Measurements from ENCODE around the gene CCK.

Gene CCK

DNA sequence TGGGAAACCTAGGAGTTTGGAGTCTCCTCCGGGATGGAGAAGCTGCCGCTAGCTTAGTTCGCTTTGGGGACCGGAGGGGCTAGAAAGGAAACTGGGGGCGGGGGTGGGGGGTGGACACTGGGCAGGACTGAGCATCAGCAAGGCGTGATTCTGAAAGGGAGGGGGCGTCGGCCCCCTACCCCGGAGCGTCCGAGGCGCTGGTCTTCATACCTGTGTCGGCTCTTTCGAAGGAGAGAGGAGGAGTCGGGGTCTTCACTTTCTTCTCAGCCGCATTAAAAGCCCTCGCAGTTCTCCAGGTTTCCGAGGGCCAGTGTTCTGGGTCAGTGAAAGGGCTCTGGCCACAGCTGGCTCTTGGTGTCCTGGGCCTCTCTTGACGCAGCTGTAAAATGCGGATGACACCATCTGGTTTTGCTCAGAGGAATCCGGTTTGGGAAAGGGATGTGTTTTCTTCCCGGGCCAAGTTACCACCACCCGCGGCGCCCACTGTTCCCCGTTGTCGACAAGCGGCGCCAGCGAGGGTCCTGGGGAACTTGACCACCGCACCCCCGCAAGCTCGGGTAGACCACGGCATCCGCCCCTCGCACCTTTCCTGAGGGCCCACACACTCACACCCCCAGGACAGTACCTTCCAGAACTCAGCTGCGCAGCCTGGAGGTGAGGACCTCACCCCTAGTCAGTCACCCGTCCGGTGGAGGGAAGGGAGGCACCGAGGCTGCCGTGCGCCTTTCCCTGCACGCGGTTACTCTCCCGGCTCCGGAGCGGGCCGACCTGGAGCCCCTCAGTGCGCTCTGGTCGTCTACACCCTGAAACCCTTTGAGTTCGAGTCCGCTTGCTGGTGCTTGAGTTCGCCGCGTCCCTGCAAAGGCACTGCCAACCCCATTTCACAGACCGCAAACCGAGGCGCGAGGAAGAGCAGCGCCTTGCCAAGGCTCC lies 660 bp downstream of the CCK start:
- no peak overlapping the region for H3K9ac ChIP-seq (ENCODE audit: low read length)
- peaks cover 29 to 49% of the 10 kb centered on the region in 2 donors for H3K27me3 ChIP-seq (ENCODE audit: control insufficient read depth in 1 of 2, insufficient read depth in 2 of 2, low read length in 2 of 2)
- H3K36me3 ChIP-seq (ENCODE audit: insufficient read depth, low read length): no peaks in the 10 kb centered on the region
- peaks cover 14% of the 10 kb centered on the region for H3K4me1 ChIP-seq (ENCODE audit: insufficient read depth, low read length)
- H3K4me3 ChIP-seq (ENCODE audit: low read depth in 1 of 2, low read length in 2 of 2): peak overlapping the region; percentile 1 to 52
- H3K27ac ChIP-seq (ENCODE audit: low read depth, low read length): no peak overlapping the region
- no peaks in the 10 kb centered on the region for H3K9me3 ChIP-seq (ENCODE audit: low read length)

DNA sequence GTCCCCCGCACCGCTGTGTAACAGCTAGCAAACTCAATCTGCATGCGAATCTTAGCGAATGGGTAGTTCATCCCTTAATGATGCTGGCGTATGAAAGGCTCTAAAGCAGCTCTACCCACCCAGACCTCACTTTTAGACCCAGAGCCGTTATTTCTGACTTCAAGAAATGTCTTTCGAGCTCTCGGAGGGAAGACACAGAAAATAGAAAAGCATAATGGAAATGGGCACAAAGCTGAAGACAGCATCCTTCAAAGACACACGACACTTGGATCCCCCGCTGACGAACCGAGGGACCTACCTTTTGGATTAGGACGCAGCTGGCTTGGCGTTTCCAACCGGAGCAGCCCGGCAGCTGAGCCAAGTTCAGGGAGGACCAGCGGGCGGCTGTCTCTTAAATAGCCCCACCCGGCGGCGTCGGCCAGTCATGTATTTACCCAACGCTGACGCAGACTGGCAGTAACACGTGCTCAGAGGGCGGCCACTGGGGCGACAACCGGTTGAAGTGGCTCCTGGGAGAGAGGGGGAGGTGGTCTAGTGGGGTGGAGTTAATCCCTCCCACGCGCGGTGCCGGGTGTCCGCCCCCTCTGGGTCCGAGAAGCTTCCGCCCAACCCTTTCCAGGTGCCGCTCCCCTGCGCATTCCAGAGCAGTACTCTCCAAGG lies 1.5 kb downstream of the CCK start:
- Histone ChIP-seq H3K36me3 (ENCODE audit: insufficient read depth, low read length) (no peaks in the 10 kb centered on the region), H3K27me3 (ENCODE audit: control insufficient read depth in 1 of 2, insufficient read depth in 2 of 2, low read length in 2 of 2) (peaks cover 29 to 56% of the 10 kb centered on the region in 2 donors), H3K4me3 (ENCODE audit: low read depth in 1 of 2, low read length in 2 of 2) (peak overlapping the region; percentile 1 to 52), H3K27ac (ENCODE audit: low read depth, low read length) (no peak overlapping the region), H3K4me1 (ENCODE audit: insufficient read depth, low read length) (peaks cover 14% of the 10 kb centered on the region), H3K9me3 (ENCODE audit: low read length) (no peaks in the 10 kb centered on the region), H3K9ac (ENCODE audit: low read length) (no peak overlapping the region)

- Histone ChIP-seq H3K27ac (ENCODE audit: low read depth, low read length) (no peak overlapping the region), H3K4me1 (ENCODE audit: insufficient read depth, low read length) (peaks cover 14% of the 10 kb centered on the region), H3K36me3 (ENCODE audit: insufficient read depth, low read length) (no peaks in the 10 kb centered on the region), H3K9ac (ENCODE audit: low read length) (no peak overlapping the region), H3K27me3 (ENCODE audit: control insufficient read depth in 1 of 2, insufficient read depth in 2 of 2, low read length in 2 of 2) (peaks cover 29 to 56% of the 10 kb centered on the region in 2 donors), H3K4me3 (ENCODE audit: low read depth in 1 of 2, low read length in 2 of 2) (peak overlapping the region; percentile 18 to 52), H3K9me3 (ENCODE audit: low read length) (no peaks in the 10 kb centered on the region)
Measured at GRCh38 chr3:42263354-42264346, 2.3 kb downstream of the CCK start.

DNA sequence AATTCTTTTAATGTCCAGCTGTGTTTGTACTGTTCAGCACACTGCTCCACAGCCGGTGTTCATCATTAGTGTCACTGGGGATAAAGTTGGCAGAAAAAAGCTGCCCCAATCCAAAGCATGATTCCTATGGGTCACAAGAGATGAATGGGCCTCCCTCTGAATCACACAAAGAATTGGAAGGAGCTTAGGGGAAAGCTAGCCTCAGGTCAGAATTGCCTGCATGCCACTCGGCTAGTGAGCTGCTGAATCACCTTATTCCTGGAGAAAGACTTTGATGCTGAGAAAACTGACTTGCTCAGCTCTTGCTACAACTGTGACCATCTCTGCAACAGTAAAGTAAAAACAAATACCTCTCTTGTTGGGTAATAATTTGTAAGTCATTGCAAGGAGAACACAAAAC lies 3.5 kb downstream of the CCK start:
- H3K9ac ChIP-seq (ENCODE audit: low read length): no peak overlapping the region
- H3K4me1 ChIP-seq (ENCODE audit: insufficient read depth, low read length): peaks cover 14% of the 10 kb centered on the region
- H3K27me3 ChIP-seq (ENCODE audit: control insufficient read depth in 1 of 2, insufficient read depth in 2 of 2, low read length in 2 of 2): peaks cover 29 to 56% of the 10 kb centered on the region in 2 donors
- no peaks in the 10 kb centered on the region for H3K36me3 ChIP-seq (ENCODE audit: insufficient read depth, low read length)
- H3K9me3 ChIP-seq (ENCODE audit: low read length): no peaks in the 10 kb centered on the region
- no peak overlapping the region for H3K4me3 ChIP-seq (ENCODE audit: low read depth in 1 of 2, low read length in 2 of 2)
- H3K27ac ChIP-seq (ENCODE audit: low read depth, low read length): no peak overlapping the region

DNA sequence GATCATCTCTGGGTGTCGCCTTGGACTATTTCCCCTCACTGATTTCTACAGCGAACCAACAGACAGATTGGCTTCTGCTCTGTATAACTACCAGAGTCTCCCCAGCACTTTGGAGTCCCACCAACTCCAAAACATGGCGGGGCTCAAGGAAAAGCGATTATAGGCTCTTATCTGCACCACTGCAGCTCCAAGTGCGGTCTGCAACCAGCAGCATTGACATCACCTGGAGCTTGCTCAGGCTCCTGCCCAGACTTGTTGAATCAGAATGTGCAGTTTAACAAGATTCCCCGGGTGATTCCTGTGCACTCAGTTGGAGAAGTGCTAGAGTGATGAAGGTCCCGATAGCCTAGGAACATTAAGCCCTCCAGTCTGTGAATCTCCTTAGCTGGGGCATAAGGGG lies 9.0 kb downstream of the CCK start:
- Histone ChIP-seq H3K9me3 (ENCODE audit: low read length) (no peaks in the 10 kb centered on the region), H3K27ac (ENCODE audit: low read depth, low read length) (no peak overlapping the region), H3K9ac (ENCODE audit: low read length) (no peak overlapping the region), H3K4me3 (ENCODE audit: low read depth in 1 of 2, low read length in 2 of 2) (no peak overlapping the region), H3K27me3 (ENCODE audit: control insufficient read depth in 1 of 2, insufficient read depth in 2 of 2, low read length in 2 of 2) (peaks cover 5 to 18% of the 10 kb centered on the region in 2 donors), H3K36me3 (ENCODE audit: insufficient read depth, low read length) (no peaks in the 10 kb centered on the region), H3K4me1 (ENCODE audit: insufficient read depth, low read length) (no peaks in the 10 kb centered on the region)

DNA sequence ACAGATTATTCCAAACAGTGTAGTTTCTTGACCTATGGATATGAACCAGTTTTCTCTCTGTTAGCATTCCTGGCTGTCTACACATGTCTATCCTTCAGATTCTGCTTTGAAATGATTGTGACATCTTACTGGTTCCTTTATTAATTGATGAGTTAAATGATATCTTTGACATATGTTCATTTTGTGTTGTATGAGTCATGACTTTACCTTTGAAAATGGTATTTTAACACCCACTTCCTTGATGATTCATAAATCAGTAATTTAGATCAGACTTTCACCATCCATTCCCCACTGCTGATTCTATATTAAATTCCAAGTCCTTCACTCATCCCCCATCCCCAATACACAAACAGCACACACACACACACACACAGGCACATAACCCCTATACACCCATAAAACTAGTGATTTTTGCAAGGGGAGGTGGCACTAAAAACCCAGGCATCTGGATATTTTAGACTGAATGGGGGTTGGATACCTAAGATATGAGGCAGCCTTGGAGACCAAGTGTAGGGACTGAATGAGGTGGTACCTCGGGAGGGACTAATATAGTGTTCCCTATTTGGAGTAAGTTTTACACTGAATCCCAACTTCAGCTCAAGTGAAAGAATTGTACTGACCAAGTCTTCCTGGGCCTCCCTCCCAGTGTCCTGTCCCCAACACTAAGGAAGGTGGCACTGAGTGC lies 9.7 kb downstream of the CCK start:
- peaks cover 0 to 13% of the 10 kb centered on the region in 2 donors for H3K27me3 ChIP-seq (ENCODE audit: control insufficient read depth in 1 of 2, insufficient read depth in 2 of 2, low read length in 2 of 2)
- H3K9me3 ChIP-seq (ENCODE audit: low read length): no peaks in the 10 kb centered on the region
- no peak overlapping the region for H3K9ac ChIP-seq (ENCODE audit: low read length)
- H3K4me3 ChIP-seq (ENCODE audit: low read depth in 1 of 2, low read length in 2 of 2): no peak overlapping the region
- H3K4me1 ChIP-seq (ENCODE audit: insufficient read depth, low read length): no peaks in the 10 kb centered on the region
- H3K27ac ChIP-seq (ENCODE audit: low read depth, low read length): no peak overlapping the region
- H3K36me3 ChIP-seq (ENCODE audit: insufficient read depth, low read length): no peaks in the 10 kb centered on the region

DNA sequence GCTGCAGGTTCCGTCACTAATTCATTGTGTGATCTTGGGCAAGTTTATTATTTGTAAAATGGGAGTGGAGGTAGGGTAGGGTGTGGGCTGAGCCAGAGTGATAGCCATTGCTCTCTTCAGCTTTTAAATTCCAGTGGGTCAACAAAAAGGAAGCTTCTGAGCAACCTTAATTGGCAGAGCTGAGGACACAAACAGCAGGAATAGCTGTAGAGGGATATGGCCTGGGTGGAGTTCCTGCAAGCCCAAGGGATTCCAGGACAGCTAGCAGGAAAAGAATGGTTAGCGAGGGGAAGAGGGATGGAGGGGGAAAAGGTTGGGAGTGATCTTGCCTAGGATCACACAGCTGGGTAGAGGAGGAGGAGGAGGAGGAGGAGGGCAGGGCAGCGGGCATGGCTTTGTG lies 11.4 kb downstream of the CCK start:
- H3K27me3 ChIP-seq (ENCODE audit: control insufficient read depth in 1 of 2, insufficient read depth in 2 of 2, low read length in 2 of 2): peaks cover 0 to under 1% of the 10 kb centered on the region in 2 donors

DNA sequence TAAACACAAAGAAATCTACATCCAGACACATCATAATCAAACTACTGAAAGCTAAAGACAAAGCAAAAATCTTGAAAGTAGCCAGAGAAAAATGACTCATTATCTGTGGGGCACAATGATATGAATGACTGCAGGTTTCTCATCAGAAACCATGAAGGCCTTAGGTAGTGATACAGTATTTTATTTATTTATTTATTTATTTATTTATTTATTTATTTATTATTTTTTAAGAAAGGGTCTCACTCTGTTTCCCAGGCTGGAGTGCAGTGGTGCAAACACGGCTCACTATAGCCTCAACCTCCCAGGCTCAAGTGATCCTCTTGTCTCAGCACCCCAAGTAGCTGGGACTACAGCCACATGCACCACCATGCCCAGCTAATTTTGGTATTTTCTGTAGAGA lies 15.2 kb downstream of the CCK start:
- H3K36me3 ChIP-seq (ENCODE audit: insufficient read depth, low read length): no peaks in the 10 kb centered on the region
- H3K27me3 ChIP-seq (ENCODE audit: control insufficient read depth in 1 of 2, insufficient read depth in 2 of 2, low read length in 2 of 2): no peaks in the 10 kb centered on the region
- no peak overlapping the region for H3K4me3 ChIP-seq (ENCODE audit: low read depth in 1 of 2, low read length in 2 of 2)
- H3K9ac ChIP-seq (ENCODE audit: low read length): no peak overlapping the region
- peaks cover 7% of the 10 kb centered on the region for H3K4me1 ChIP-seq (ENCODE audit: insufficient read depth, low read length)
- H3K9me3 ChIP-seq (ENCODE audit: low read length): no peaks in the 10 kb centered on the region
- H3K27ac ChIP-seq (ENCODE audit: low read depth, low read length): no peak overlapping the region

More for the DNA sequence above, 11.4 kb downstream of the CCK start:
- Histone ChIP-seq H3K27ac (ENCODE audit: low read depth, low read length) (no peak overlapping the region), H3K4me3 (ENCODE audit: low read depth in 1 of 2, low read length in 2 of 2) (no peak overlapping the region), H3K4me1 (ENCODE audit: insufficient read depth, low read length) (no peaks in the 10 kb centered on the region), H3K9ac (ENCODE audit: low read length) (no peak overlapping the region), H3K36me3 (ENCODE audit: insufficient read depth, low read length) (no peaks in the 10 kb centered on the region), H3K9me3 (ENCODE audit: low read length) (no peaks in the 10 kb centered on the region)

GRCh38 chr3:42247576-42248027 lies 18.4 kb downstream of the CCK start:
- Histone ChIP-seq H3K4me1 (ENCODE audit: insufficient read depth, low read length) (peaks cover 7% of the 10 kb centered on the region), H3K36me3 (ENCODE audit: insufficient read depth, low read length) (no peaks in the 10 kb centered on the region), H3K9me3 (ENCODE audit: low read length) (no peaks in the 10 kb centered on the region), H3K27me3 (ENCODE audit: control insufficient read depth in 1 of 2, insufficient read depth in 2 of 2, low read length in 2 of 2) (no peaks in the 10 kb centered on the region), H3K27ac (ENCODE audit: low read depth, low read length) (no peak overlapping the region), H3K9ac (ENCODE audit: low read length) (no peak overlapping the region), H3K4me3 (ENCODE audit: low read depth in 1 of 2, low read length in 2 of 2) (no peak overlapping the region)

- no peak overlapping the region for H3K9ac ChIP-seq (ENCODE audit: low read length)
- no peak overlapping the region for H3K27ac ChIP-seq (ENCODE audit: low read depth, low read length)
- peaks cover 7% of the 10 kb centered on the region for H3K4me1 ChIP-seq (ENCODE audit: insufficient read depth, low read length)
- H3K36me3 ChIP-seq (ENCODE audit: insufficient read depth, low read length): no peaks in the 10 kb centered on the region
- no peaks in the 10 kb centered on the region for H3K9me3 ChIP-seq (ENCODE audit: low read length)
- H3K27me3 ChIP-seq (ENCODE audit: control insufficient read depth in 1 of 2, insufficient read depth in 2 of 2, low read length in 2 of 2): no peaks in the 10 kb centered on the region
- H3K4me3 ChIP-seq (ENCODE audit: low read depth in 1 of 2, low read length in 2 of 2): no peak overlapping the region
Measured at GRCh38 chr3:42246091-42246490, 19.9 kb downstream of the CCK start.
